ENCODE measurements around the gene MOV10L1.

MOV10L1 gene

GRCh38 chr22:50059881-50060262 lies 29.9 kb upstream of the MOV10L1 start:
- no peak for DNase-seq

- no peak for DNase-seq
Observed at GRCh38 chr22:50060441-50061140, 29.2 kb upstream of the MOV10L1 start.

- DNase-seq: no peak
Observed at GRCh38 chr22:50061141-50061823, 28.5 kb upstream of the MOV10L1 start.

- no peak for DNase-seq
Observed at GRCh38 chr22:50061824-50062355, 27.9 kb upstream of the MOV10L1 start.

- DNase-seq: no peak
Observed at GRCh38 chr22:50062509-50063135, 27.2 kb upstream of the MOV10L1 start.

- DNase-seq: no peak
Observed at GRCh38 chr22:50063589-50064393, 26.0 kb upstream of the MOV10L1 start.

- DNase-seq: no peak
Observed at GRCh38 chr22:50064453-50064852, 25.4 kb upstream of the MOV10L1 start.

- no peak for DNase-seq
Observed at GRCh38 chr22:50067244-50067643, 22.6 kb upstream of the MOV10L1 start.

GRCh38 chr22:50068096-50068495 lies 21.7 kb upstream of the MOV10L1 start:
- no peak for DNase-seq

GRCh38 chr22:50070366-50070765 lies 19.4 kb upstream of the MOV10L1 start:
- DNase-seq: no peak

GRCh38 chr22:50071432-50072166 lies 18.2 kb upstream of the MOV10L1 start:
- DNase-seq: no peak

- no peak for DNase-seq
Observed at GRCh38 chr22:50072167-50072555, 17.6 kb upstream of the MOV10L1 start.

- no peak for DNase-seq
Observed at GRCh38 chr22:50072714-50073538, 16.9 kb upstream of the MOV10L1 start.

- no peak for DNase-seq
Observed at GRCh38 chr22:50074056-50074455, 15.8 kb upstream of the MOV10L1 start.

GRCh38 chr22:50074551-50075530 lies 15.0 kb upstream of the MOV10L1 start:
- peak; percentile 27 for DNase-seq

- DNase-seq: no peak
Observed at GRCh38 chr22:50076646-50077535, 12.9 kb upstream of the MOV10L1 start.

GRCh38 chr22:50078246-50078645 lies 11.6 kb upstream of the MOV10L1 start:
- no peak for DNase-seq

- no peak for DNase-seq
Observed at GRCh38 chr22:50078761-50079160, 11.0 kb upstream of the MOV10L1 start.

GRCh38 chr22:50080077-50080465 lies 9.7 kb upstream of the MOV10L1 start:
- DNase-seq: no peak

Measured in NCI-H1436 (cell line).